Endothelial cell of umbilical vein (primary cell): ENCODE measurements around the gene PANX3.

Experiments used
- CTCF ChIP-seq, 2 donors: IDR thresholded peaks; 1 replicate in 1 of 2; 2 replicates in 1 of 2; pipeline ENCODE4 v1.5.1; 2011; ENCODE audit warnings: low read length in 2 of 2, mild to moderate bottlenecking in 2 of 2, moderate library complexity in 2 of 2, control low read depth in 1 of 2, inconsistent platforms in 1 of 2, low read depth in 1 of 2; ENCODE audit not compliant: insufficient read depth in 1 of 2; ENCODE audit errors: extremely low read depth in 1 of 2
- EZH2 ChIP-seq: IDR thresholded peaks from 2 replicates; pipeline ENCODE4 v1.6.1; 2012; ENCODE audit warnings: borderline replicate concordance, low read depth, mild to moderate bottlenecking, moderate library complexity, low read length, inconsistent platforms; ENCODE audit not compliant: severe bottlenecking
- POLR2A ChIP-seq: IDR thresholded peaks from 2 replicates; pipeline ENCODE4 v1.6.1; 2012; ENCODE audit warnings: low read depth, mild to moderate bottlenecking, control low read depth, low read length

DNA sequence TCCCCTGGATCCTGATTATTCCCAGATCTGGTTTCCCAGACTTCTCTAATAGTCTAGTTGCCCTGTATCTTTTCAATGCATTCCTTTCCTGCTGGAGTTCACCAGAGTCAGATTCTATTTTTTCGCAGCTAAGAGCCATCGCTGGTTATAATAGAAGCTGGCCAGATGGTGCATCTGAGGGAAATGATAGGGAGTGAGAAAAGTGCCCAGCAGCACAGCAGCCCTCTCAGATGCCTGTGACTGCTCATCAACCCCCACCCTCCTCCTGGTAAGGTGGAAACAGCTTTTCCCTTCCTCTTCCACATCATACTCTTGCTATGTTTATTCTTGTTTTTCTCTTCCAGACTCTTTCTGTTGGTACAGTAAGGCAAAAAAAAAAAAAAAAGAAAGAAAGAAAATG lies 28.7 kb upstream of the PANX3 start:
- TF ChIP-seq CTCF (IDR thresholded peaks at IDR 0.05; ENCODE audit: extremely low read depth in 1 of 2, insufficient read depth in 1 of 2, low read depth in 1 of 2, low read length in 2 of 2) (no peak), POLR2A (no peak), EZH2 (no peak)
